ENCODE results near the gene COPG2. TPM values are rescaled to one million over a fixed set of nuclear protein-coding genes. Genes with fewer than 3 reads are reported as not detected.
"Not testable (repeated sequence)": the region's sequence is repeated elsewhere in the genome, so short reads cannot be mapped to it uniquely, and the experiment has no call there.

Gene COPG2
- total and polyA plus RNA-seq, 2 of the 8 experiments (the other 6 are each of a cell fraction or from before 2014, with no cell fraction given): 50.3 to 53.1 TPM

DNA sequence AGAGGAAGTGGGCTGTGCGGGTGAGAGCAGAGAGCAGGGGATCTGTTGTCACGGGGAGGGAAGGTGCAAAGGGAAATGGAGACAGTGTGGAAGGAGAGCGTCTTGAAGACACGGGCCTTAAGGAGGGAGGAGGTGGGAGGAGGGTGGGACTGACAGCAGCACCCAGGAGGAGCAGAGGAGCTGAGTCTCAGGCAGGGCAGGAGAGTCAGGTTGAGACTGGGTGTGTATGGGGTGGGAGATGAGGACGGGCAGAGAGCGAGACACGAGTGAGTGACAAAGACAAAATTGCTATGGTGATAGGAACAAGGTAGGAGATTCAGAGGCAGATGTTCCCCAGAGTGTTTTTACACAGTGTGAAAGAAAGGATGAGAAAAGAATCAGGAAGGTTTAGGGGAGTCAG is 127.3 kb downstream of the COPG2 start:
- H2BK5ac ChIP-seq (ENCODE audit: low read depth, low read length); DNase-seq (ENCODE audit: low read depth in 1 of 2, low spot score in 2 of 2); H3K56ac ChIP-seq (replicated peaks; ENCODE audit: insufficient read length, low read depth, low read length); H3K4me3 ChIP-seq (ENCODE audit: extremely low read depth in 1 of 4, insufficient read depth in 2 of 4, low read depth in 3 of 4, low read length in 4 of 4); H3K27ac ChIP-seq (ENCODE audit: low read depth, low read length); H3K36me3 ChIP-seq (ENCODE audit: control insufficient read depth in 2 of 4, insufficient read depth in 4 of 4, low read length in 3 of 4); H3K4ac ChIP-seq (replicated peaks; ENCODE audit: insufficient read length, low read depth, low read length); H4K91ac ChIP-seq (replicated peaks; ENCODE audit: insufficient read length, low read length); H2BK120ac ChIP-seq (replicated peaks; ENCODE audit: low read depth, low read length); H2BK15ac ChIP-seq (ENCODE audit: low read length); H4K20me1 ChIP-seq (replicated peaks in 1 of 2; ENCODE audit: control insufficient read depth in 1 of 2, insufficient read depth in 2 of 2, low read length in 2 of 2); H3K9ac ChIP-seq (replicated peaks in 1 of 4; ENCODE audit: extremely low read depth in 1 of 4, low read depth in 3 of 4, low read length in 3 of 4); H4K8ac ChIP-seq (ENCODE audit: extremely low read depth, insufficient read depth, low read length); H3K79me1 ChIP-seq (ENCODE audit: low read depth, low read length); H3K18ac ChIP-seq (ENCODE audit: extremely low read depth, low read length); CTCF ChIA-PET (ENCODE audit: partially characterized antibody); H2BK20ac ChIP-seq (ENCODE audit: low read length); POLR2A ChIA-PET (ENCODE audit: partially characterized antibody); H4K5ac ChIP-seq (ENCODE audit: insufficient read length, low read depth, low read length); H3K79me2 ChIP-seq (ENCODE audit: control insufficient read depth in 1 of 2, insufficient read depth in 2 of 2, low read length in 2 of 2); H2AK5ac ChIP-seq (ENCODE audit: low read depth, low read length); H3K4me1 ChIP-seq (replicated peaks in 1 of 4; ENCODE audit: control insufficient read depth in 3 of 4, insufficient read depth in 4 of 4, low read length in 3 of 4); H3K23ac ChIP-seq (ENCODE audit: insufficient read length); H3K23me2 ChIP-seq (ENCODE audit: low read depth, low read length); FAIRE-seq; H3K4me2 ChIP-seq (ENCODE audit: insufficient read depth in 1 of 2, low read depth in 2 of 2, low read length in 2 of 2); H2BK12ac ChIP-seq (ENCODE audit: low read depth, low read length); H3K14ac ChIP-seq (ENCODE audit: insufficient read length); H2AFZ ChIP-seq (ENCODE audit: low read length); H3K9me3 ChIP-seq (ENCODE audit: insufficient read depth in 2 of 2, low read depth in 1 of 2, low read length in 1 of 2); H3K27me3 ChIP-seq (replicated peaks in 1 of 4; ENCODE audit: control insufficient read depth in 3 of 4, extremely low read depth in 1 of 4, insufficient read depth in 3 of 4, low read length in 3 of 4): not testable (repeated sequence)
- WGBS, 2 experiments (ENCODE audit: extremely low coverage in 1 of 2, insufficient coverage in 1 of 2, insufficient read length in 1 of 2, insufficient replicate concordance in 2 of 2, low coverage in 1 of 2, low lambda C conversion rate in 2 of 2, missing lambda C conversion rate in 1 of 2): 93% methylated on average over 5 of the region's 7 CpGs; no CpG with 5 or more reads in 1 of the 2 experiments

DNA sequence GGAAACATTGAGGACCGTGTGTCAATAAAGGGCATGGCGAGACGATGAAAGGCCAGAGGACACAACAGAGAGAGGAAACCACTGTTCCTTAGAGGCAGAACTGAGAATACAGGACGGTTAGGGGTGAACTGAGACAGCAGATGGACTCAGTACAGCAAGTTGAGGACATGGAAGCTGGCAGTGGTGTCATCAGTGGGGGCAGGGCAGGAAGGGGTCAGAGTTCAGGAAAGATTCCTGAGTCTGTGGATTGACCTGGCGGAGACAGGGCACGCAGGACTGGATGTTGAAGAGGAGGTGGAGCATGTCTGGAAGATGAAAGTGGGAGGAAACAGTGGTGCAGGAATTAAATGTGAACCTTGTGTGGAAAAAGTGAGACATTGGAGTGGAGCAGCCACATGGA is 130.7 kb downstream of the COPG2 start:
- H2BK5ac ChIP-seq (ENCODE audit: low read depth, low read length); H2BK12ac ChIP-seq (ENCODE audit: low read depth, low read length); H3K79me2 ChIP-seq (ENCODE audit: control insufficient read depth in 1 of 2, insufficient read depth in 2 of 2, low read length in 2 of 2); H4K5ac ChIP-seq (ENCODE audit: insufficient read length, low read depth, low read length); H3K4me3 ChIP-seq (ENCODE audit: extremely low read depth in 1 of 4, insufficient read depth in 2 of 4, low read depth in 3 of 4, low read length in 4 of 4); H2BK120ac ChIP-seq (replicated peaks; ENCODE audit: low read depth, low read length); DNase-seq (ENCODE audit: low read depth in 1 of 2, low spot score in 2 of 2); H4K91ac ChIP-seq (replicated peaks; ENCODE audit: insufficient read length, low read length); POLR2A ChIA-PET (ENCODE audit: partially characterized antibody); H2BK20ac ChIP-seq (ENCODE audit: low read length); H2BK15ac ChIP-seq (ENCODE audit: low read length); H3K27ac ChIP-seq (ENCODE audit: low read depth, low read length); H3K9ac ChIP-seq (replicated peaks in 1 of 4; ENCODE audit: extremely low read depth in 1 of 4, low read depth in 3 of 4, low read length in 3 of 4); H3K36me3 ChIP-seq (ENCODE audit: control insufficient read depth in 2 of 4, insufficient read depth in 4 of 4, low read length in 3 of 4); H3K18ac ChIP-seq (ENCODE audit: extremely low read depth, low read length); H3K4me2 ChIP-seq (ENCODE audit: insufficient read depth in 1 of 2, low read depth in 2 of 2, low read length in 2 of 2); H3K23ac ChIP-seq (ENCODE audit: insufficient read length); H3K14ac ChIP-seq (ENCODE audit: insufficient read length); H4K8ac ChIP-seq (ENCODE audit: extremely low read depth, insufficient read depth, low read length); CTCF ChIA-PET (ENCODE audit: partially characterized antibody); H3K4ac ChIP-seq (replicated peaks; ENCODE audit: insufficient read length, low read depth, low read length); H2AK5ac ChIP-seq (ENCODE audit: low read depth, low read length); H3K4me1 ChIP-seq (replicated peaks in 1 of 4; ENCODE audit: control insufficient read depth in 3 of 4, insufficient read depth in 4 of 4, low read length in 3 of 4); H3K23me2 ChIP-seq (ENCODE audit: low read depth, low read length); H3K79me1 ChIP-seq (ENCODE audit: low read depth, low read length); H4K20me1 ChIP-seq (replicated peaks in 1 of 2; ENCODE audit: control insufficient read depth in 1 of 2, insufficient read depth in 2 of 2, low read length in 2 of 2); H3K56ac ChIP-seq (replicated peaks; ENCODE audit: insufficient read length, low read depth, low read length); FAIRE-seq; H3K27me3 ChIP-seq (replicated peaks in 1 of 4; ENCODE audit: control insufficient read depth in 3 of 4, extremely low read depth in 1 of 4, insufficient read depth in 3 of 4, low read length in 3 of 4); H3K9me3 ChIP-seq (ENCODE audit: insufficient read depth in 2 of 2, low read depth in 1 of 2, low read length in 1 of 2); H2AFZ ChIP-seq (ENCODE audit: low read length): not testable (repeated sequence)
- WGBS, 2 experiments (ENCODE audit: extremely low coverage in 1 of 2, insufficient coverage in 1 of 2, insufficient read length in 1 of 2, insufficient replicate concordance in 2 of 2, low coverage in 1 of 2, low lambda C conversion rate in 2 of 2, missing lambda C conversion rate in 1 of 2): 95% methylated on average over 6 of the region's 6 CpGs; no CpG with 5 or more reads in 1 of the 2 experiments

All from H1 (cell line).